Endothelial cell of umbilical vein (primary cell): ENCODE results near the gene ZNF563. TPM values are rescaled to one million over a fixed set of nuclear protein-coding genes. Genes with fewer than 3 reads are reported as not detected.

Experiments
- BruUV-seq: library from RNA; stranded (reverse); fragments of 400-500 nt; replicated peaks from 2 replicates; lab custom pipeline; 2021; lab: Mats Ljungman, UMichigan
- CTCF ChIA-PET: fragments of 300-600, 350-600 bp; sonication (Branson Sonifier 250); formaldehyde crosslinking; loops from one replicate; lab custom pipeline; 2021; ENCODE audit warnings: antibody characterized with exemption, inconsistent platforms; lab: Charles Lee
- POLR2A ChIA-PET: fragments of 300-600, 350-600 bp; sonication (Branson Sonifier 250); formaldehyde crosslinking; loops from one replicate; lab custom pipeline; 2021; ENCODE audit warnings: antibody characterized with exemption, inconsistent platforms; lab: Charles Lee
- DNase-seq: peaks from one replicate; pipeline ENCODE4 v3.0.0-alpha.2; 2011; ENCODE audit warnings: low read depth, low spot score
- FAIRE-seq: peaks from 2 replicates; lab custom pipeline; 2011; peaks lifted over from hg19 to GRCh38; lab: Jason Lieb, UNC
- H2AFZ ChIP-seq: 2 replicates; pipeline ENCODE4 v1.6.0; 2012; ENCODE audit warnings: low read depth, low read length, control low read depth, inconsistent platforms
- H3K27ac ChIP-seq: 2 replicates; pipeline ENCODE4 v1.5.1; 2011; ENCODE audit warnings: low read depth, mild to moderate bottlenecking, control low read depth, low read length, moderate library complexity; ENCODE audit not compliant: insufficient read depth
- H3K27me3 ChIP-seq, 2 experiments: 2 replicates each; pipeline versions ENCODE4 v1.6.0 to v1.6.1; 2011; ENCODE audit warnings: low read length in 2 of 2, mixed read lengths in 1 of 2; ENCODE audit not compliant: control insufficient read depth in 2 of 2, insufficient read depth in 2 of 2
- H3K36me3 ChIP-seq, 2 experiments: 2 replicates in 1 of 2; 3 replicates in 1 of 2; pipeline ENCODE4 v1.5.1; 2011; ENCODE audit warnings: low read length in 2 of 2, mild to moderate bottlenecking in 1 of 2, moderate library complexity in 1 of 2; ENCODE audit not compliant: control insufficient read depth in 2 of 2, insufficient read depth in 2 of 2; ENCODE audit errors: extremely low read depth in 1 of 2
- H3K4me1 ChIP-seq: 3 replicates; pipeline ENCODE4 v1.5.1; 2011; ENCODE audit warnings: mild to moderate bottlenecking, low read length; ENCODE audit not compliant: control insufficient read depth, insufficient read depth; ENCODE audit errors: extremely low read depth
- H3K4me2 ChIP-seq: 2 replicates; pipeline ENCODE4 v1.6.1; 2011; ENCODE audit warnings: low read length, control low read depth, mixed read lengths; ENCODE audit not compliant: insufficient read depth
- H3K4me3 ChIP-seq, 3 experiments: fragments of 200-600 bp in 1 of 3; sonication (generic), shearing (Covaris generic) in 1 of 3; replicated peaks in 1 of 3; 2 replicates each; pipeline ENCODE4 v1.5.1; 2011 to 2016; ENCODE audit warnings: control low read depth in 3 of 3, low read length in 3 of 3, mild to moderate bottlenecking in 2 of 3, inconsistent platforms in 1 of 3, low read depth in 1 of 3, moderate library complexity in 1 of 3; ENCODE audit not compliant: insufficient read depth in 1 of 3
- H3K79me2 ChIP-seq: 2 replicates; pipeline ENCODE4 v1.6.0; 2012; ENCODE audit warnings: low read length, inconsistent platforms; ENCODE audit not compliant: control insufficient read depth, insufficient read depth
- H3K9ac ChIP-seq: replicated peaks from 2 replicates; pipeline ENCODE3; 2011; ENCODE audit warnings: low read length, control low read depth; ENCODE audit not compliant: insufficient read depth; ENCODE audit errors: extremely low read depth
- H3K9me1 ChIP-seq: replicated peaks from 3 replicates; pipeline ENCODE4 v1.6.0; 2011; ENCODE audit warnings: mild to moderate bottlenecking, low read length; ENCODE audit not compliant: control insufficient read depth, insufficient read depth; ENCODE audit errors: extremely low read depth
- H3K9me3 ChIP-seq: replicated peaks from 2 replicates; pipeline ENCODE4 v1.5.1; 2012; ENCODE audit warnings: low read length, inconsistent platforms; ENCODE audit not compliant: control insufficient read depth, insufficient read depth
- H4K20me1 ChIP-seq: replicated peaks from 2 replicates; pipeline ENCODE3; 2011; ENCODE audit warnings: mild to moderate bottlenecking, low read length; ENCODE audit not compliant: control insufficient read depth, insufficient read depth; ENCODE audit errors: extremely low read depth
- EZH2 ChIP-seq: IDR thresholded peaks from 2 replicates; pipeline ENCODE4 v1.6.1; 2012; ENCODE audit warnings: borderline replicate concordance, low read depth, mild to moderate bottlenecking, moderate library complexity, low read length, inconsistent platforms; ENCODE audit not compliant: severe bottlenecking
- FOS ChIP-seq: IDR thresholded peaks from 2 replicates; pipeline ENCODE4 v1.6.1; 2011; ENCODE audit warnings: mild to moderate bottlenecking, low read length, moderate library complexity, borderline replicate concordance; ENCODE audit not compliant: insufficient read depth
- GATA2 ChIP-seq: IDR thresholded peaks from 2 replicates; pipeline ENCODE4 v1.7.0; 2011; ENCODE audit warnings: low read depth, mild to moderate bottlenecking, moderate library complexity, mixed read lengths, low read length; ENCODE audit not compliant: insufficient read length, insufficient read depth
- POLR2A ChIP-seq: IDR thresholded peaks from 2 replicates; pipeline ENCODE4 v1.6.1; 2012; ENCODE audit warnings: low read depth, mild to moderate bottlenecking, control low read depth, low read length
- POLR2AphosphoS5 ChIP-seq: IDR thresholded peaks from 2 replicates; pipeline ENCODE4 v1.6.1; 2012; ENCODE audit warnings: low read depth, mild to moderate bottlenecking, control low read depth, low read length, moderate library complexity; ENCODE audit not compliant: insufficient read depth
- dilution Hi-C: fragments of 300-500 bp; cut with MboI; formaldehyde crosslinking; loops from one replicate; pipeline ENCODE4 v1.15.0; 2019; ENCODE audit warnings: low sequenced_read_pairs; ENCODE audit not compliant: extremely low pct_ligation_motif_present
- intact Hi-C: fragments of 100-400 bp; cut with micrococcal nuclease; formaldehyde crosslinking; loops from one replicate; pipeline ENCODE4 v1.10.0; 2022
- polyA plus RNA-seq, 4 experiments: library from polyadenylated mRNA; depleted of rRNA in 3 of 4; stranded (reverse) in 3 of 4; unstranded in 1 of 4; fragments of >200 nt; gene quantifications; 2 replicates each; pipeline versions ENCODE4 v1.2.1 to v1.2.3, GENCODE V29; 2011 to 2012; ENCODE audit warnings: missing spikeins in 1 of 4
- total RNA-seq: library from RNA; stranded (reverse); gene quantifications from 2 replicates; pipeline ENCODE4 v1.2.3, GENCODE V29; 2021
- TF ChIP-seq, protein P1 (sequence below): IDR thresholded peaks from 2 replicates; pipeline ENCODE4 v1.6.1; 2011; ENCODE audit not compliant: insufficient read depth, insufficient read length
- TF ChIP-seq, protein P2 (sequence below), 2 donors: IDR thresholded peaks; 1 replicate in 1 of 2; 2 replicates in 1 of 2; pipeline ENCODE4 v1.5.1; 2011; ENCODE audit warnings: low read length in 2 of 2, mild to moderate bottlenecking in 2 of 2, moderate library complexity in 2 of 2, control low read depth in 1 of 2, inconsistent platforms in 1 of 2, low read depth in 1 of 2; ENCODE audit not compliant: insufficient read depth in 1 of 2; ENCODE audit errors: extremely low read depth in 1 of 2

Gene ZNF563
- total and polyA plus RNA-seq, 2 donors (not counting 3 experiments of a cell fraction or from before 2014, with no cell fraction given), result 0.35 to 1.1 TPM

DNA sequence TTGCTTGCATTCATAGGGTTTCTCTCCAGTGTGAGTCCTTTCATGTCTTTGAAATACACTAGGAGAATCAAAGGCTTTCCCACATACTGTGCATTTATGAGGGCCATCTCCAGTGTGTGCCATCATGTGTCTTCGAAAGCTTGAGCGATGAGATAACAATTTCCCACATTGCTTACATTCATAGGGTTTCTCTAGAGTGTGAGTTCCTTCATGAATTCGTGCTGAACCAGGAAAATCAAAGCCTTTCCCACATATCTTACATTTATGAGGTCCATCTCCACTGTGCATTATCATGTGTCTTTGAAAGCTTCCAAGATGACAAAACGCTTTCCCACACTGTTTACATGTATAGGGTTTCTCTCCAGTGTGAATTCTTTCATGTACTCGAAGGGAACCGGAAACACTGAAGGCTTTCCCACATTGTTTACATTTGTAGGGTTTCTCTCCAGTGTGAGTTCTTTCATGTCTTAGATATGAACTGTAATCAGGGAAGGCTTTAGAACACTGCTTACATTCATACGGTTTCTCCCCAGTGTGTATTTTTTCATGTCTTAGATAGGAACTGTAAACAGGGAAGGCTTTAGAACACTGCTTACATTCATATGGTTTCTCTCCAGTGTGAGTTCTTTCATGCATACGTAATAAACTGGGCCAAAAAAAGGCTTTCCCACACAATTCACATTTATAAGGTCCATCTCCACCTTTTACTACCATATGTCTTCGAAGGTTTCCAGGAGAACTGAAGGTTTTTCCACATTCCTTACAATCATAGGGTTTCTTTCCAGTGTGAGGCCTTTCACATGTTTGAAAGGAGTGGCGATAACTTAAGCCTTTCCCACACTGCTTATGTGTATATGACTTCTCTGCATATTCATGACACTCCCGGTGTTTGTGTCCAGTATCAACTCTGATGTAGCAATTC, 60.2 kb downstream of the ZNF563 start:
- no peaks in the 10 kb centered on the region for H3K9me1 ChIP-seq
- H4K20me1 ChIP-seq, result no peaks in the 10 kb centered on the region
- dilution Hi-C loops (no loop called here), intact Hi-C loops (no loop called here)
- H3K79me2 ChIP-seq, result no peaks in the 10 kb centered on the region
- H3K36me3 ChIP-seq, result peaks cover 6 to 10% of the 10 kb centered on the region in 2 experiments
- TF ChIP-seq POLR2A (no peak), EZH2 (no peak), GATA2 (no peak), POLR2AphosphoS5 (no peak), FOS (no peak)
- TF ChIP-seq, protein P1, sequence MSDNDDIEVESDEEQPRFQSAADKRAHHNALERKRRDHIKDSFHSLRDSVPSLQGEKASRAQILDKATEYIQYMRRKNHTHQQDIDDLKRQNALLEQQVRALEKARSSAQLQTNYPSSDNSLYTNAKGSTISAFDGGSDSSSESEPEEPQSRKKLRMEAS, result no peak
- TF ChIP-seq, protein P2, sequence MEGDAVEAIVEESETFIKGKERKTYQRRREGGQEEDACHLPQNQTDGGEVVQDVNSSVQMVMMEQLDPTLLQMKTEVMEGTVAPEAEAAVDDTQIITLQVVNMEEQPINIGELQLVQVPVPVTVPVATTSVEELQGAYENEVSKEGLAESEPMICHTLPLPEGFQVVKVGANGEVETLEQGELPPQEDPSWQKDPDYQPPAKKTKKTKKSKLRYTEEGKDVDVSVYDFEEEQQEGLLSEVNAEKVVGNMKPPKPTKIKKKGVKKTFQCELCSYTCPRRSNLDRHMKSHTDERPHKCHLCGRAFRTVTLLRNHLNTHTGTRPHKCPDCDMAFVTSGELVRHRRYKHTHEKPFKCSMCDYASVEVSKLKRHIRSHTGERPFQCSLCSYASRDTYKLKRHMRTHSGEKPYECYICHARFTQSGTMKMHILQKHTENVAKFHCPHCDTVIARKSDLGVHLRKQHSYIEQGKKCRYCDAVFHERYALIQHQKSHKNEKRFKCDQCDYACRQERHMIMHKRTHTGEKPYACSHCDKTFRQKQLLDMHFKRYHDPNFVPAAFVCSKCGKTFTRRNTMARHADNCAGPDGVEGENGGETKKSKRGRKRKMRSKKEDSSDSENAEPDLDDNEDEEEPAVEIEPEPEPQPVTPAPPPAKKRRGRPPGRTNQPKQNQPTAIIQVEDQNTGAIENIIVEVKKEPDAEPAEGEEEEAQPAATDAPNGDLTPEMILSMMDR (IDR thresholded peaks at IDR 0.05; ENCODE audit: extremely low read depth in 1 of 2, insufficient read depth in 1 of 2, low read depth in 1 of 2, low read length in 2 of 2), result no peak
- peaks cover 32% of the 10 kb centered on the region for H3K9me3 ChIP-seq
- FAIRE-seq (no peak), DNase-seq (no peak)
- H3K4me2 ChIP-seq, result no peak overlapping the region
- H3K27me3 ChIP-seq, result no peaks in the 10 kb centered on the region
- no peak overlapping the region for H2AFZ ChIP-seq
- no peaks in the 10 kb centered on the region for H3K4me1 ChIP-seq
- H3K4me3 ChIP-seq, result no peak overlapping the region
- no peak overlapping the region for H3K27ac ChIP-seq
- no TSS peak for BruUV-seq
- no peak overlapping the region for H3K9ac ChIP-seq
- ChIA-PET POLR2A (no interaction called here), CTCF (no interaction called here)
